Loucy (cell line): Measurements from ENCODE around the gene KDM4B.

ENCODE experiments used
- H2AFZ ChIP-seq: fragments of 200-600 bp; sonication (generic); 2 replicates; pipeline ENCODE4 v1.6.0; 2016; ENCODE audit warnings: antibody characterized with exemption, mild to moderate bottlenecking, low read length, moderate library complexity
- H3F3A ChIP-seq: fragments of 200-600 bp; 2 replicates; pipeline ENCODE4 v1.6.0; 2016; ENCODE audit warnings: antibody characterized with exemption, low read depth, mild to moderate bottlenecking
- H3K27me3 ChIP-seq: fragments of 200-600 bp; sonication (generic); 2 replicates; pipeline ENCODE4 v1.6.1; 2014; ENCODE audit warnings: low read length, mild to moderate bottlenecking; ENCODE audit not compliant: insufficient read depth, poor library complexity, severe bottlenecking
- H3K36me3 ChIP-seq: fragments of 200-600 bp; sonication (generic); 2 replicates; pipeline ENCODE4 v1.6.1; 2016; ENCODE audit warnings: low read length; ENCODE audit not compliant: insufficient read depth
- H3K4me1 ChIP-seq: fragments of 200-600 bp; sonication (generic); 2 replicates; pipeline ENCODE4 v1.5.1; 2014; ENCODE audit warnings: low read length, mild to moderate bottlenecking; ENCODE audit not compliant: insufficient read depth, poor library complexity, severe bottlenecking
- H3K4me2 ChIP-seq: fragments of 200-600 bp; sonication (generic); 2 replicates; pipeline ENCODE4 v1.6.0; 2014; ENCODE audit warnings: antibody characterized with exemption, low read length, low read depth, mild to moderate bottlenecking; ENCODE audit not compliant: poor library complexity, severe bottlenecking
- H3K4me3 ChIP-seq: fragments of 200-600 bp; sonication (generic); 2 replicates; pipeline ENCODE4 v1.5.1; 2014; ENCODE audit warnings: low read length, mild to moderate bottlenecking, mixed read lengths; ENCODE audit not compliant: poor library complexity, severe bottlenecking
- H3K79me2 ChIP-seq: fragments of 200-600 bp; sonication (generic); 2 replicates; pipeline ENCODE4 v1.6.1; 2014; ENCODE audit warnings: low read length; ENCODE audit not compliant: insufficient read depth
- H3K9ac ChIP-seq: fragments of 200-600 bp; sonication (generic); 2 replicates; pipeline ENCODE4 v1.6.0; 2014; ENCODE audit warnings: mild to moderate bottlenecking, low read depth, low read length, moderate library complexity; ENCODE audit not compliant: poor library complexity, severe bottlenecking
- H3K9me2 ChIP-seq: fragments of 200-600 bp; sonication (generic); replicated peaks from 2 replicates; pipeline ENCODE4 v1.6.1; 2016; ENCODE audit warnings: low read depth, low read length, mixed read lengths
- H3K9me3 ChIP-seq: fragments of 200-600 bp; sonication (generic); 2 replicates; pipeline ENCODE4 v1.6.1; 2014; ENCODE audit warnings: mild to moderate bottlenecking, antibody characterized with exemption, low read length, low read depth; ENCODE audit not compliant: insufficient read depth
- H4K20me1 ChIP-seq: fragments of 200-600 bp; sonication (generic); 2 replicates; pipeline ENCODE4 v1.6.0; 2014; ENCODE audit warnings: antibody characterized with exemption, low read length, mild to moderate bottlenecking; ENCODE audit not compliant: insufficient read depth, poor library complexity, severe bottlenecking
- CTCF ChIP-seq: fragments of 200-600 bp; sonication (generic); conservative IDR thresholded peaks from 2 replicates; pipeline ENCODE4 v1.5.1; 2014; ENCODE audit warnings: mild to moderate bottlenecking, antibody characterized with exemption, low read length
- EZH2phosphoT487 ChIP-seq: fragments of 200-600 bp; IDR thresholded peaks from 2 replicates; pipeline ENCODE4 v1.6.1; 2018; ENCODE audit warnings: antibody characterized with exemption, mild to moderate bottlenecking, moderate library complexity, borderline replicate concordance

The KDM4B gene

DNA sequence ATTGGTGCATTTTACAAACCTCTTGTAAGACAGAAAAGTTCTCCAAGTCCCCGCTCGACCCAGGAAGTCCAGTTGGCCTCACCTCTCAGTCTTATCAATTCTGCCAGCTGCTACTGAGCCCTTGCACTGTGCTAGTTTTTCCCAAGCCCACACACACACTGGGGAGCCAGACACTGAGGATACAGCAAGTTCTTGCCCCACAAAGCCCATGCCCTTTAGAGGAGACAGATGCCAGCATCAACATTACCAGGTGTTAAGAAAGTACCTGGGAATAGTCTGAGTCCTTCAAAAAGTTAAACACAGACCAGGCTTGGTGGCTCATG, 196.7 kb downstream of the KDM4B start:
- no peaks in the 10 kb centered on the region for H3K4me1 ChIP-seq
- no peak overlapping the region for H3K9ac ChIP-seq
- no peaks in the 10 kb centered on the region for H4K20me1 ChIP-seq
- no peak for TF ChIP-seq EZH2phosphoT487
- no peak for TF ChIP-seq CTCF
- no peak overlapping the region for H2AFZ ChIP-seq
- no peaks in the 10 kb centered on the region for H3F3A ChIP-seq
- no peaks in the 10 kb centered on the region for H3K9me3 ChIP-seq
- H3K36me3 ChIP-seq, result no peaks in the 10 kb centered on the region
- H3K79me2 ChIP-seq, result no peaks in the 10 kb centered on the region
- no peaks in the 10 kb centered on the region for H3K27me3 ChIP-seq
- H3K4me3 ChIP-seq, result no peak overlapping the region
- H3K9me2 ChIP-seq, result no peaks in the 10 kb centered on the region
- H3K4me2 ChIP-seq, result no peak overlapping the region

DNA sequence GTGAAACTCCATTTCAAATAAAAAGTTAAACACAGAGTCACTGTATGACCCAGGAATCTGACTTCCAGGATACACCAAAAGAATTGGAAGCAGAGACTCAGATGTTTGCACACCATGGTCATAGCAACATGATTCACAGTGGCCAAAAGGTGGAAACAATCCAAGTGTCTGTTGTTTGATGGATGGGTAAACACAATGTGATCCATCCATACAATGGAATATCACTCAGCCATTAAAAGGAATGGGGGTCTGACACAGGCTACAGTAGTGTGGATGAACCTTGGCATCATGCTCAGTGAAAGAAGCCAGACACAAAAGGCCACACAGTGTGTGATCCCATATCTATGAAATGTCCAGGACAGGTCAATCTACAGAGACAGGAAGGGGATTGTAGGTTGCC, 197.3 kb downstream of the KDM4B start:
- Histone ChIP-seq H3K27me3 (no peaks in the 10 kb centered on the region), H4K20me1 (no peaks in the 10 kb centered on the region), H3F3A (no peaks in the 10 kb centered on the region), H3K36me3 (no peaks in the 10 kb centered on the region), H3K9me2 (no peaks in the 10 kb centered on the region), H3K4me2 (no peak overlapping the region), H3K9me3 (no peaks in the 10 kb centered on the region), H3K4me3 (no peak overlapping the region), H3K4me1 (no peaks in the 10 kb centered on the region), H3K79me2 (no peaks in the 10 kb centered on the region), H2AFZ (no peak overlapping the region), H3K9ac (no peak overlapping the region)
- TF ChIP-seq CTCF, result no peak
- TF ChIP-seq EZH2phosphoT487, result no peak

- Histone ChIP-seq H4K20me1 (no peaks in the 10 kb centered on the region), H3F3A (no peaks in the 10 kb centered on the region), H3K9ac (no peak overlapping the region), H3K4me1 (no peaks in the 10 kb centered on the region), H3K9me2 (no peaks in the 10 kb centered on the region), H3K9me3 (no peaks in the 10 kb centered on the region), H3K4me3 (no peak overlapping the region), H3K4me2 (no peak overlapping the region), H3K27me3 (no peaks in the 10 kb centered on the region), H3K36me3 (no peaks in the 10 kb centered on the region), H2AFZ (no peak overlapping the region), H3K79me2 (no peaks in the 10 kb centered on the region)
- no peak for TF ChIP-seq EZH2phosphoT487
- TF ChIP-seq CTCF, result peak; percentile 73
Measured at GRCh38 chr19:5170329-5170745, 201.4 kb downstream of the KDM4B start.
